Activated T-cell treated with anti-CD3 and anti-CD28 coated beads, Interleukin-2, amount 50 U/mL, for 24 hours (primary cell): ENCODE results near the gene PIGU.
"Not testable (repeated sequence)": the region's sequence is repeated elsewhere in the genome, so short reads cannot be mapped to it uniquely, and the experiment has no call there.

ENCODE experiments used
- DNase-seq: peaks from one replicate; pipeline ENCODE4 v3.0.0-alpha.2; 2020
- H3K27ac Mint-ChIP-seq: 2 replicates; pipeline ENCODE4 v1.8.0; 2020; ENCODE audit warnings: mild to moderate bottlenecking, mixed read lengths
- H3K27me3 Mint-ChIP-seq: 2 replicates; pipeline ENCODE4 v1.8.0; 2020; ENCODE audit warnings: mixed read lengths
- H3K36me3 Mint-ChIP-seq: 2 replicates; pipeline ENCODE4 v1.8.0; 2020; ENCODE audit warnings: low read depth, mixed read lengths
- H3K4me1 Mint-ChIP-seq: 2 replicates; pipeline ENCODE4 v1.8.0; 2020; ENCODE audit warnings: low read depth, mixed read lengths
- H3K4me3 Mint-ChIP-seq: 2 replicates; pipeline ENCODE4 v1.8.0; 2020; ENCODE audit warnings: mild to moderate bottlenecking, moderate library complexity, mixed read lengths
- H3K9me3 Mint-ChIP-seq: 2 replicates; pipeline ENCODE4 v1.8.0; 2020; ENCODE audit warnings: mixed read lengths

The PIGU gene

GRCh38 chr20:34529742-34530141 is 147.2 kb downstream of the PIGU start:
- no peaks in the 10 kb centered on the region for H3K27me3 Mint-ChIP-seq
- H3K4me3 Mint-ChIP-seq: no peak overlapping the region
- H3K27ac Mint-ChIP-seq: peak overlapping the region; percentile 55
- H3K36me3 Mint-ChIP-seq: peaks cover 82% of the 10 kb centered on the region
- no peaks in the 10 kb centered on the region for H3K9me3 Mint-ChIP-seq
- no peak for DNase-seq
- H3K4me1 Mint-ChIP-seq: peaks cover 5% of the 10 kb centered on the region

- H3K27me3 Mint-ChIP-seq: no peaks in the 10 kb centered on the region
- H3K4me3 Mint-ChIP-seq: no peak overlapping the region
- peaks cover 81% of the 10 kb centered on the region for H3K36me3 Mint-ChIP-seq
- H3K27ac Mint-ChIP-seq: no peak overlapping the region
- peaks cover 9% of the 10 kb centered on the region for H3K4me1 Mint-ChIP-seq
- no peaks in the 10 kb centered on the region for H3K9me3 Mint-ChIP-seq
- no peak for DNase-seq
Observed at GRCh38 chr20:34528921-34529297, 148.0 kb downstream of the PIGU start.

- Mint-ChIP-seq H3K4me3 (no peak overlapping the region), H3K27me3 (no peaks in the 10 kb centered on the region), H3K9me3 (no peaks in the 10 kb centered on the region), H3K36me3 (peaks cover 84% of the 10 kb centered on the region), H3K27ac (no peak overlapping the region), H3K4me1 (peaks cover 27% of the 10 kb centered on the region)
- no peak for DNase-seq
Observed at GRCh38 chr20:34527016-34527415, 149.9 kb downstream of the PIGU start.

- no peak overlapping the region for H3K4me3 Mint-ChIP-seq
- H3K4me1 Mint-ChIP-seq: peaks cover 30% of the 10 kb centered on the region
- H3K36me3 Mint-ChIP-seq: peaks cover 85% of the 10 kb centered on the region
- no peak overlapping the region for H3K27ac Mint-ChIP-seq
- no peaks in the 10 kb centered on the region for H3K9me3 Mint-ChIP-seq
- DNase-seq: no peak
- H3K27me3 Mint-ChIP-seq: no peaks in the 10 kb centered on the region
Observed at GRCh38 chr20:34526466-34526865, 150.4 kb downstream of the PIGU start.

GRCh38 chr20:34525709-34526416 is 151.0 kb downstream of the PIGU start:
- Mint-ChIP-seq H3K27me3 (no peaks in the 10 kb centered on the region), H3K27ac (peak overlapping the region; percentile 9), H3K36me3 (peaks cover 85% of the 10 kb centered on the region), H3K9me3 (no peaks in the 10 kb centered on the region), H3K4me3 (no peak overlapping the region), H3K4me1 (peaks cover 33% of the 10 kb centered on the region)
- DNase-seq: no peak

GRCh38 chr20:34525342-34525708 is 151.6 kb downstream of the PIGU start:
- Mint-ChIP-seq H3K27ac (no peak overlapping the region), H3K36me3 (peaks cover 83% of the 10 kb centered on the region), H3K9me3 (no peaks in the 10 kb centered on the region), H3K27me3 (no peaks in the 10 kb centered on the region), H3K4me1 (peaks cover 33% of the 10 kb centered on the region), H3K4me3 (no peak overlapping the region)
- DNase-seq: no peak

GRCh38 chr20:34524426-34524825 is 152.5 kb downstream of the PIGU start:
- Mint-ChIP-seq H3K4me1 (peaks cover 37% of the 10 kb centered on the region), H3K4me3 (no peak overlapping the region), H3K27ac (peak overlapping the region; percentile 47), H3K9me3 (no peaks in the 10 kb centered on the region), H3K27me3 (no peaks in the 10 kb centered on the region), H3K36me3 (peaks cover 81% of the 10 kb centered on the region)
- DNase-seq: no peak

- Mint-ChIP-seq H3K27ac (peak overlapping the region; percentile 41), H3K9me3 (no peaks in the 10 kb centered on the region), H3K4me3 (peak overlapping the region; percentile 3), H3K4me1 (peaks cover 46% of the 10 kb centered on the region), H3K27me3 (no peaks in the 10 kb centered on the region), H3K36me3 (peaks cover 76% of the 10 kb centered on the region)
- DNase-seq: peak; percentile 69
Observed at GRCh38 chr20:34522969-34523871, 153.7 kb downstream of the PIGU start.

- not testable (repeated sequence) for DNase-seq, H3K4me3 Mint-ChIP-seq, H3K9me3 Mint-ChIP-seq, H3K27ac Mint-ChIP-seq, H3K27me3 Mint-ChIP-seq
- peaks cover 65% of the 10 kb centered on the region for H3K36me3 Mint-ChIP-seq
- peaks cover 63% of the 10 kb centered on the region for H3K4me1 Mint-ChIP-seq
Observed at GRCh38 chr20:34519841-34520240, 157.1 kb downstream of the PIGU start.

- not testable (repeated sequence) for H3K27ac Mint-ChIP-seq, H3K4me3 Mint-ChIP-seq, H3K27me3 Mint-ChIP-seq, H3K9me3 Mint-ChIP-seq, DNase-seq
- H3K4me1 Mint-ChIP-seq: peaks cover 64% of the 10 kb centered on the region
- peaks cover 57% of the 10 kb centered on the region for H3K36me3 Mint-ChIP-seq
Observed at GRCh38 chr20:34518863-34519262, 158.0 kb downstream of the PIGU start.

- H3K4me3 Mint-ChIP-seq: peak overlapping the region; percentile 94
- peak overlapping the region; percentile 99 for H3K27ac Mint-ChIP-seq
- no peaks in the 10 kb centered on the region for H3K27me3 Mint-ChIP-seq
- H3K36me3 Mint-ChIP-seq: peaks cover 52% of the 10 kb centered on the region
- DNase-seq: no peak
- H3K9me3 Mint-ChIP-seq: no peaks in the 10 kb centered on the region
- H3K4me1 Mint-ChIP-seq: peaks cover 55% of the 10 kb centered on the region
Observed at GRCh38 chr20:34517114-34517505, 159.8 kb downstream of the PIGU start.

GRCh38 chr20:34516247-34517113 is 160.4 kb downstream of the PIGU start, which contains the start of gene DYNLRB1:
DYNLRB1 (plus strand) TSS chr20:34516422; CDS start chr20:34516459, 37 bp downstream.
- H3K27ac Mint-ChIP-seq: peak within 1 kb of the TSS; percentile 99
- H3K36me3 Mint-ChIP-seq: peaks cover 48% of the 10 kb centered on the region
- peaks cover 51% of the 10 kb centered on the region for H3K4me1 Mint-ChIP-seq
- peak; percentile 95 for DNase-seq
- no peaks in the 10 kb centered on the region for H3K9me3 Mint-ChIP-seq
- H3K27me3 Mint-ChIP-seq: no peaks in the 10 kb centered on the region
- H3K4me3 Mint-ChIP-seq: peak within 1 kb of the TSS; percentile 94

GRCh38 chr20:34515484-34516246 is 161.2 kb downstream of the PIGU start:
- Mint-ChIP-seq H3K9me3 (no peaks in the 10 kb centered on the region), H3K4me1 (peaks cover 46% of the 10 kb centered on the region), H3K4me3 (peak overlapping the region; percentile 94), H3K27ac (peak overlapping the region; percentile 99), H3K27me3 (no peaks in the 10 kb centered on the region), H3K36me3 (peaks cover 48% of the 10 kb centered on the region)
- DNase-seq: peak; percentile 82
